PC-3 (cell line): ENCODE data around the gene ULK4. TPM values are rescaled to one million over a fixed set of nuclear protein-coding genes. Genes with fewer than 3 reads are reported as not detected.
"Not testable (repeated sequence)": the region's sequence is repeated elsewhere in the genome, so short reads cannot be mapped to it uniquely, and the experiment has no call there.

ENCODE experiments used
- ATAC-seq: fragments of 200-7000 bp; cut with Tn5 transposase; 2 replicates; pipeline ENCODE4 v1.9.1; 2020; ENCODE audit warnings: mild to moderate bottlenecking, moderate library complexity
- BruUV-seq: library from RNA; stranded (reverse); fragments of 400-500 nt; replicated peaks from 2 replicates; lab custom pipeline; 2021; lab: Mats Ljungman, UMichigan
- CTCF ChIA-PET: fragments of 300-600 bp; sonication (Branson Sonifier 250); formaldehyde crosslinking; loops from one replicate; lab custom pipeline; 2022; ENCODE audit warnings: antibody characterized with exemption; lab: Charles Lee
- POLR2A ChIA-PET: fragments of 300-600 bp; sonication (Branson Sonifier 250); formaldehyde crosslinking; loops from one replicate; lab custom pipeline; 2022; ENCODE audit warnings: antibody characterized with exemption; ENCODE audit not compliant: unreplicated experiment; lab: Charles Lee
- DNase-seq: peaks from one replicate; pipeline ENCODE4 v3.0.0-alpha.2; 2015
- H2AFZ ChIP-seq: fragments of 300-600 bp; sonication (generic); 2 replicates; pipeline ENCODE4 v1.6.0; 2016; ENCODE audit warnings: antibody characterized with exemption, low read length
- H3F3A ChIP-seq: fragments of 300-600 bp; sonication (generic); one replicate; pipeline ENCODE4 v1.6.0; 2017; ENCODE audit warnings: antibody characterized with exemption, low read length, control low read depth, mild to moderate bottlenecking; ENCODE audit not compliant: unreplicated experiment
- H3K27ac ChIP-seq: fragments of 300-600 bp; sonication (generic); 2 replicates; pipeline ENCODE4 v1.5.1; 2016; ENCODE audit warnings: mild to moderate bottlenecking, low read length
- H3K27me3 ChIP-seq: fragments of 300-600 bp; sonication (generic); 2 replicates; pipeline ENCODE4 v1.6.1; 2016; ENCODE audit warnings: low read length, mixed read lengths
- H3K36me3 ChIP-seq: fragments of 300-600 bp; sonication (generic); 2 replicates; pipeline ENCODE4 v1.6.1; 2016; ENCODE audit warnings: low read depth, mixed run types, low read length, mixed read lengths
- H3K4me1 ChIP-seq: fragments of 300-600 bp; sonication (generic); 2 replicates; pipeline ENCODE4 v1.5.1; 2016; ENCODE audit warnings: low read length; ENCODE audit not compliant: insufficient read depth
- H3K4me2 ChIP-seq: fragments of 300-600 bp; sonication (generic); 2 replicates; pipeline ENCODE4 v1.6.0; 2016; ENCODE audit warnings: low read length
- H3K4me3 ChIP-seq: fragments of 300-600 bp; sonication (generic); 2 replicates; pipeline ENCODE4 v1.5.1; 2016; ENCODE audit warnings: mild to moderate bottlenecking, low read length, mixed read lengths
- H3K79me2 ChIP-seq: fragments of 300-600 bp; sonication (generic); 2 replicates; pipeline ENCODE4 v1.6.1; 2017; ENCODE audit warnings: low read length, mixed read lengths
- H3K9ac ChIP-seq: fragments of 300-600 bp; sonication (generic); 2 replicates; pipeline ENCODE4 v1.6.0; 2016; ENCODE audit warnings: mild to moderate bottlenecking, low read length
- H3K9me2 ChIP-seq: fragments of 300-600 bp; sonication (generic); replicated peaks from 2 replicates; pipeline ENCODE4 v1.6.1; 2016; ENCODE audit warnings: mixed run types, low read length, mixed read lengths
- H3K9me3 ChIP-seq: fragments of 300-600 bp; sonication (generic); 2 replicates; pipeline ENCODE4 v1.6.1; 2016; ENCODE audit warnings: low read length, mixed read lengths
- H4K20me1 ChIP-seq: fragments of 300-600 bp; sonication (generic); 2 replicates; pipeline ENCODE4 v1.6.1; 2016; ENCODE audit warnings: low read length, mixed read lengths
- CTCF ChIP-seq: fragments of 300-600 bp; sonication (generic); conservative IDR thresholded peaks from 2 replicates; pipeline ENCODE4 v1.5.1; 2017; ENCODE audit warnings: antibody characterized with exemption, low read depth, mild to moderate bottlenecking, low read length
- EZH2 ChIP-seq: fragments of 300-600 bp; sonication (generic); IDR thresholded peaks from one replicate; pipeline ENCODE4 v1.6.1; 2017; ENCODE audit warnings: antibody characterized with exemption, mild to moderate bottlenecking, low read length; ENCODE audit not compliant: unreplicated experiment
- EZH2phosphoT487 ChIP-seq: fragments of 300-600 bp; sonication (generic); IDR thresholded peaks from 2 replicates; pipeline ENCODE4 v1.6.1; 2018; ENCODE audit warnings: mild to moderate bottlenecking, antibody characterized with exemption, low read length, borderline replicate concordance
- intact Hi-C: fragments of 100-400 bp; cut with micrococcal nuclease; formaldehyde crosslinking; loops from 2 replicates; pipeline ENCODE4 v1.9.0; 2023
- total RNA-seq: library from RNA; depleted of rRNA; stranded (reverse); fragments of >200 nt; gene quantifications from 2 replicates; pipeline ENCODE4 v1.2.3, GENCODE V29; 2014

The ULK4 gene
- total RNA-seq, 1 experiment from 2014 or later = 4.8 TPM

- ChIA-PET POLR2A (interaction anchor here (0.5 kb wide), 1 partner anchor 17 kb away, joined by 4 read pairs; no protein-coding TSS in a partner anchor), CTCF (no interaction called here)
- BruUV-seq = no TSS peak
- no peak for DNase-seq
- H3F3A ChIP-seq = no peaks in the 10 kb centered on the region
- no peak overlapping the region for H3K4me3 ChIP-seq
- no peak overlapping the region for H3K9ac ChIP-seq
- no peak for ATAC-seq
- no peak overlapping the region for H3K4me2 ChIP-seq
- no peaks in the 10 kb centered on the region for H3K9me3 ChIP-seq
- H3K9me2 ChIP-seq = no peaks in the 10 kb centered on the region
- TF ChIP-seq CTCF = no peak
- no peak for TF ChIP-seq EZH2
- TF ChIP-seq EZH2phosphoT487 = no peak
- H3K27me3 ChIP-seq = no peaks in the 10 kb centered on the region
- H4K20me1 ChIP-seq = no peaks in the 10 kb centered on the region
- intact Hi-C loops = no loop called here
- no peak overlapping the region for H2AFZ ChIP-seq
- no peak overlapping the region for H3K27ac ChIP-seq
- peaks cover 3% of the 10 kb centered on the region; the same call in 1 of the 2 replicates for H3K4me1 ChIP-seq
- H3K36me3 ChIP-seq = no peaks in the 10 kb centered on the region
- no peaks in the 10 kb centered on the region for H3K79me2 ChIP-seq
Observed at GRCh38 chr3:41650406-41650805, 311.5 kb downstream of the ULK4 start.

DNA sequence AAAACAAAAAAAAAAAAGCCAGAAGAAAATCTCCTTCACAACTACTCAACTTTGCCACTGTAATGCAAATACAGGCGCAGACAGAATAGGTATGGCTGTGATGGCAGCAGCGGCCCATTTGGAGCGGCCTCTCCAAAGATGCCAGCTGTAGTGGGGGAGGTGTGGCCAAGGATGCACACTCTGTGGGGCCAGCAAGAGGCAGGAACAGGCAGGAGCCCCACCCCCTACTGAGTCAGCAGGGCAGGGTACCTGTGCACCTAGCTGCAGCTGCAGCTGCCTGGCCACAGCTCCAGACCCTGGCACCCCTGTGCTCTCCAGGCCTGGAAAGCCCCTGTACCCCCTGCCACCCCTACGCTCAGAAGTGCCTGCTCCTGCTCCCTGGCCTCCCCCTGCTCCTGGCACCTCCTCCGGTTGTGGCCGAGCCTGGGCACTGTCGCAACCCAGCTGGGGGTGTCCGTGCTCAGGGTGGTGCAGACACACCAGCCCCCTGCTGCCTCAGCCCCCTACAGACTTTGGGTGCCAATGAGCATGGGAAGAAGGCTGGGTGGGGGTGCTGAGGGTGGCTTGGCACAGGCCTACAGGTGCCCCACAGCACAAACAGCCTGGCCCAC is 312.7 kb downstream of the ULK4 start:
- Histone ChIP-seq H3K79me2 (no peaks in the 10 kb centered on the region), H3K36me3 (no peaks in the 10 kb centered on the region), H3K27ac (no peak overlapping the region), H3F3A (no peaks in the 10 kb centered on the region), H4K20me1 (no peaks in the 10 kb centered on the region), H3K4me3 (no peak overlapping the region), H3K9me2 (no peaks in the 10 kb centered on the region), H3K9me3 (no peaks in the 10 kb centered on the region), H3K4me2 (no peak overlapping the region), H3K9ac (no peak overlapping the region), H2AFZ (no peak overlapping the region), H3K27me3 (no peaks in the 10 kb centered on the region), H3K4me1 (peaks cover 3% of the 10 kb centered on the region; the same call in 1 of the 2 replicates)
- ChIA-PET CTCF (no interaction called here), POLR2A (no interaction called here)
- BruUV-seq = no TSS peak
- DNase-seq = no peak
- TF ChIP-seq EZH2 (no peak), EZH2phosphoT487 (no peak), CTCF (no peak)
- intact Hi-C loops = no loop called here
- ATAC-seq = no peak

GRCh38 chr3:41647730-41648129 is 314.2 kb downstream of the ULK4 start:
- H3K4me3 ChIP-seq, H3K27ac ChIP-seq, H3K9ac ChIP-seq, H3F3A ChIP-seq, DNase-seq, BruUV-seq, H3K4me2 ChIP-seq, H3K79me2 ChIP-seq, ATAC-seq, H3K4me1 ChIP-seq, H3K9me3 ChIP-seq, H4K20me1 ChIP-seq, CTCF ChIA-PET, H3K36me3 ChIP-seq, H3K9me2 ChIP-seq, intact Hi-C loops, POLR2A ChIA-PET, H3K27me3 ChIP-seq, H2AFZ ChIP-seq: not testable (repeated sequence)
